HG03039 (cell line): ENCODE results near the gene GPATCH1.
A peak's percentile ranks its signal among the peaks of the same experiment; 100 is the strongest.
"Not testable (repeated sequence)": the region's sequence is repeated elsewhere in the genome, so short reads cannot be mapped to it uniquely, and the experiment has no call there.

Experiments
- ATAC-seq: cut with Tn5 transposase; IDR thresholded peaks from one replicate; pipeline ENCODE4 v1.9.1; 2021; ENCODE audit warnings: mild to moderate bottlenecking, moderate library complexity; ENCODE audit not compliant: unreplicated experiment

The GPATCH1 gene

DNA sequence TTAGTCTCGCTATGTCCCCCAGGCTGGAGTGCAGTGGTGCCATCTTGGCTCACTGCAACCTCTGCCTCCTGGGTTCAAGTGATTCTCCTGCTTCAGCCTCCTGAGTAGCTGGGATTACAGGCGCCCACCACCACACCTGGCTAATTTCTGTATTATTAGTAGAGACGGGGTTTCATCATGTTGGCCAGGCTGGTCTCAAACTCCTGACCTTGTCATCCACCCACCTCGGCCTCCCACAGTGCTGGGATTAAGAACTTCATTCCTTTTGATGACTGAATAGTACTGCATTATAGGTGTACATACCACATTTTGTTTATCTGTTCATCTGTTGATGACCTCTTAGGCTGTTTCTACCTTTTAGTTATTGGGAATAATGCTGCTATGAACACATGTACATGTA, 71.6 kb downstream of the GPATCH1 start:
- not testable (repeated sequence) for ATAC-seq

DNA sequence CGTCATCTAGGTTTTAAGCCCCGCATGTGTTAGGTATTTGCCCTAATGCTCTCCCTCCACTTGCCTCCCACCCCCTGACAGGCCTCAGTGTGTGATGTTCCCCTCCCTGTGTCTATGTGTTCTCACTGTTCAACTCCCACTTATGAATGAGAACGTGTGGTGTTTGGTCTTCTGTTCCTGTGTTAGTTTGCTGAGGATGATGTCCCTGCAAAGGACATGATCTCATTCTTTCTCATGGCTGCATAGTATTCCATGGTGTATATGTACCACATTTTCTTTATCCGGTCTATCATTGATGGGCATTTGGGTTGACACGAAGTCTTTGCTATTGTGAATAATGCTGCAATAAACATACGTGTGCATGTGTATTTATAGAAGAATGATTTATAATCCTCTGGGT, 73.3 kb downstream of the GPATCH1 start:
- not testable (repeated sequence) for ATAC-seq

DNA sequence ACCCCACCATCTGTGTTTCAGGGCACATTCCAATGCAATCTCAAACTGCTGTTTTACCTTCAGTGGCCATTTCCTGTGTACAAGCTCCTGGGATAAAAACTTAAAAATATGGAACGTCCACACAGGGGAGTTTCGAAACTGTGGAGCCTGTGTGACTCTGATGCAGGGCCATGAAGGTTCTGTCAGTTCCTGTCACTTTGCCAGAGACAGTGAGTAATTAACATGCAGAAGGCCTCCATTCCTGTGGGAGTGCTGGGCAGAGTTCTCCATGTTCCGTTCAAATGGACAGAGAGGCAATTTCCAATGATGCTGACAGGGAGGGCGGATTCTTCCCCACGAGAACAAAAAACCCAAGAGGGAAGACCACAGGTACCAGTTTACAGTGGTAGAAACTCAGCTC, 75.4 kb downstream of the GPATCH1 start:
- no peak for ATAC-seq

DNA sequence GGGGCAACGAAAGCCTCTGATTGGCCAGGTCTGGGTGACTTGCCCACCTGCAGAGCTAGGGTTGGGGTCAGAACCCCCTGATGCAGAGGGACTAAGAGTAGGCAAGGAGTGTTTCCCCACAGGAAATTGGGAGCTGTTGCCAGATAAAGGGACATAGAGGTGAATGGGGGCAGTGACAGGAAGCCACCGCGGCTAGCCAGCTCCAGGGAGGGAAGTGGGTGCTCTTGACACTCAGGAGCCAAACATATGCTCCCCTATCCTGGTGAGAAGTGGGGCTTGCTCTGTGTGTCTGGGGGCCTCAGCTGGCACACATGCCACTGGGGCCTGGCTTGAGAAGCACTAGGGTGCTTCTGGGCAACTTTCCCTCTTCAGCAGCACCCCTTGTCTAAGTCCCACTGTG, 76.9 kb downstream of the GPATCH1 start:
- ATAC-seq = no peak

DNA sequence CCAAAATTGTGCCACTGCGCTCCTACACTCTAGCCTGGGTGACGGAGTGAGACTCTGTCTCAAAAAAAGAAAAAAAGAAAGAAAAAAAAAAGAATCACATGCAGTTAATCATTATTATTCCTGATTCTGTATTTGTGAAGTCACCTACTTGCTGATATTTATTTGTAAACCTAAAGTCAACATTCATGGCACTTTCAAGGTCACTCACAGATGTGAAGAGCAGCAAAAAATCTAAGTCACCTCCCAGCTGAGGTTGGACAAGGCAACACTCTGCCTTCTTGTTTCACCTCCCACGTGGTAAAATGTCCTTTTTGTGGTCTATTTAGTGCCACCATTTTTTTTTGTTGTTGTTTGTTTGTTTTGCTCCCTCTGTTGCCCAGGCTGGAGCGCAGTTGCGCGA, 77.4 kb downstream of the GPATCH1 start:
- ATAC-seq = no peak

DNA sequence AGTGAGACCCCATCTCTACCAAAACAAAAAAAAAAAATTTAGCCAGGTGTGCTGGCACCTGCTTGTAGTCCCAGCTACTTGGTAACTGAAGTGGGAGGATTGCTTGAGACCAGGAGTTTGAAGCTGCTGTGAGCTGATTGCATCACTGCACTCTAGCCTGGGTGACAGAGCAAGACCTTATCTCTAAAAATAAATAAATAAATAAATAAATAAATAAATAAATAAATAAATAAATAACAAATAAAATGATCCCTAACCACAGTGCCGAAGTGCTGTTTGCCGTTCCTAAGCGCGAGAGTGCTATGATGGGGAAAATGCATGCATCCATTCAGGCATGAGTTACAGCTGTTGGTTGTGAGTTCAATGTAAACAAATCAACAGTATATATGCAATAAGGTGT, 78.2 kb downstream of the GPATCH1 start:
- ATAC-seq = no peak

DNA sequence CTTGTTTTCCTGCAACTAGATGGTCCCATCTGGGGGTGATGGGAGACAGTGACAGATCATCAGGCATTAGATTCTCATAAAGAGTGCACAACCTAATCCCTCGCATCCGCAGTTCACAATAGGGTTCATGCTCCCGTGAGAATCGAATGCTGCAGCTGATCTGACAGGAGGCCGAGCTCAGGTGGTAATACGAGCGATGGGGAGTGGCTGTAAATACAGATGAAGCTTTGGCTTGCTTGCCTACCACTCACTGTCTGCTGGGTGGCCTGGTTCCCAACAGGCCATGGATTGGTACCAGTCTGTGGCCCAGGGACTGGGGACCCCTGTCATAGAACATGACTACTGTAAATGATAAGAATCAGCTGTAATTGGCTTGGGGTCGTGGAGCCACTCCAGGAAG, 78.9 kb downstream of the GPATCH1 start:
- no peak for ATAC-seq

DNA sequence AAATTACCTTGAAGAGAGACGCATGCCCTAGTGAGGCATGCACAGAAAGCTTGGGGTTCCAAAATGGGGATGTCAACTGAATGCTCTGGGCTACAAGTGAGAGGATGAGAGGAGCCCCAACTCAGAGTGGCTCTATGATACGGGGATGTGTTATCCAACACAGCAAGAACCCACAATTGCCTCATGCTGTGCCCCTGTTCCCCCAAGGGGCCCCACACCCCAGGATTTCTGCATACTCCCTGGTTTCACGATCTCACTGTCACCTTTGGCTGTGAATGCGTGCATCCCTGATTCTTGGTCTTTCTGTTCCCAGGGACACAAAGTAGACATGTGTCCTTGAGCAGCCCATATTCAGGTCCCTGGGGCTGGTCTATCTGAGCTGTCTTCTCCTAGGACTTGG, 80.2 kb downstream of the GPATCH1 start:
- ATAC-seq = no peak

DNA sequence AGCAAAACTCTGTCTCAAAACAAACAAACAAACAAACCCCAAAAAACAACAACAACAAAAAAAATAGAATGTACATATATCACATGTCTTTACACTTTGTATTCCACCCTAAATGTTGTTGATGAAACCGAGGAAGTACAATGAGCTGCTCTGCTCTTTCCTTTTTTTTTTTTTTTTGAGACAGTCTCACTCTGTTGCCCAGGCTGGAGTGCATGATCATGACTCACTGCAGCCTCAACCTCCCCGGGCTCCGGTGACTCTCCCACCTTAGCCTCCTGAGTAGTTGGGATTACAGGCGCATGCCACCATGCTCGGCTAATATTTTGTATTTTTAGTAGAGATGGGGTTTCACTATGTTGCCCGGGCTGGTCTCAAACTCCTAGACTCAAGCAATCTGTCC, 82.5 kb downstream of the GPATCH1 start:
- ATAC-seq = no peak

DNA sequence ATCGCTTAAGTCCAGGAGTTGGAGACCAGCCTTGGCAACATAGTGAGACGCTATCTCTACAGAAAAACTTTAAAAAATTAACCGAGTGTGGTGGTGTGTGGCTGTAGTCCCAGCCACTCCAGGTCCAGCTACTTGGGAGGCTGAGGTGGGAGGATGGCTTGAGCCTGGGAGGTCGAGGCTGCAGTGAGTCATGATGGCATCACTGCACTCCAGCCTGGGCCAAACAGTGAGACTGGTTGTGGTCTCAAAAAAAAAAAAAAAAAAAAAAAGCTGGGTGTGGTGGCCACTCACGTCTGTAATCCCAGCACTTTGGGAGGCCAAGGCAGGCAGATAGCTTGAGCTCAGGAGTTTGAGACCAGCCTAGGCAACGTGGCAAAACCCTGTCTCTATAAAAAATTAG, 85.1 kb downstream of the GPATCH1 start:
- not testable (repeated sequence) for ATAC-seq

DNA sequence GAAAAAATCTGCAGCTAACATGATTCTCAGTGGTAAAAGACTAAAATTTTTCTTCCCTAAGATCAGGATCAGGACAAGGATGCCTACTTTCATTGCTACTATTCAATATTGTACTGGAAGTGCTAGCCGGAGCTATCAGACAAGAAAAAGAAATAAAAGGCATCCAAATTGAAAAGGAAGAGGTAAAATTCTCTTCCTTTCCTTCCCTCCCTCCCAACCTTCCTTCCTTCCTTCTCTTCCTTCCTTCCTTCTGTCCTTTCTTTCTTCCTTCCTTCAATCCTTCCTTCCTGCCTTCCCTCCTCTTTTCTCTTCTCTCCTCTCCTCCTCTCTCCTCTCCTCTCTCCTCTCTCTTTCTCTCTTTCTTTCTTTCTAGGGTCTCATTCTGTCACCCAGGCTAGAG, 86.5 kb downstream of the GPATCH1 start:
- no peak for ATAC-seq

DNA sequence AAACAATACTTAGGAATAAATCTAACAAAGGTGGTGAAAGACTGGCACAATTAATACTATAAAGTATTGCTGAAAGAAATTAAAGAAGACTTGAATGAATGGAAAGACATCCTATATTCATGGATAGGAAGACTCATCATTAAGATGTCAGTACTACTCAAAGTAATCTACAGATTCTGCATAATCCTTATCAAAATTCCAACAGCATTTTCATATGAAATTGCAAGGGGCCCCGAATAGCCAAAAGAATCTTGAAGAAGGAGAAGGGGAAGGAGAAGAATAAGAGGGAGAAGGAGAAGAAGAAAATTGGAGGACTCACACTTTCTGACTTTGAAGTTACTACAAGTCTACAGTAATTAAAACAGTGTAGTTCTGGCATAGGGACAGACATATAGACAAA, 87.5 kb downstream of the GPATCH1 start:
- no peak for ATAC-seq

DNA sequence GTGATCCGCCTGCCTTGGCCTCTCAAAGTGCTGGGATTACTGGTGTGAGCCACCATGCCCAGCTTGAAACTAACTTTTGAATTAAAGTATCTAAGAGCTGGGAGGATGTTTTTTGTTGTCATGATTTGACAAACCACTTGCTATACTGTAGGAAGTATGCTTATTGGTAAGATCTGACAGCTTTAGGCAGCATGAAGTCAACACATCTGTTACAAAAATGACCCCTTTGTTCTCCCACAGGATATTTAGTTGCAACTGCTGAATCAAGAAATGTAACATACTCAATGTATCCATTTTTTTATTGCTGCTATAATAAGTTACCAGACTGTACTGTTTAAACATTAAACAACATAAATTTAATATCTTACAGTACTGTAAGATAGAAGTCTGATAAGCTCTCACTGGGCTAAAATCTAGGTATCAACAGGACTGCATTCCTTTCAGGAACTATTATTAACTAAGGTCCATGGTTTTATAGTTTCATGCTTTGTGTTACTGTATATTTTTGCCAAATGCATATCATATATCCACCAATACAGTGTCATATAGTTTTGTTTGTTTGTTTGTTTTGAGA, 90.3 kb downstream of the GPATCH1 start:
- no peak for ATAC-seq

DNA sequence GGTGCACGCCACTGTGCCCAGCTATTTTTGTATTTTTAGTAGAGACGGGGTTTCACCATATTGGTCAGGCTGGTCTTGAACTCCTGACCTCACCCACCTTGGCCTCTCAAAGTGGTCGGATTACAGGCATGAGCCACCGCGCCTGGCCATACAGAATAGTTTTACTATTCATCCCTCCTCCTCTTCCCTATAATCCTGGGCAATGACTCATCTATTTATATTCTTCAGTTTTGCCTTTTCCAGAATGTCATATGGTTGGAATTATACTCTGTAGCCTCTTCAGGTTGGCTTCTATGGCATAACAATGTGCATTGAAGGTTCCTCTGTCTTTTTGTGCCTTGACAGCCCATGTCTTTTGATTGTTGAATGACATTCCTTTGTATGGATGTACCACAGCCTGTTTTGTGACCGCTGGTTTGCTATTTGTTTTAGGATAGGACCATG, 91.0 kb downstream of the GPATCH1 start:
- ATAC-seq = no peak

DNA sequence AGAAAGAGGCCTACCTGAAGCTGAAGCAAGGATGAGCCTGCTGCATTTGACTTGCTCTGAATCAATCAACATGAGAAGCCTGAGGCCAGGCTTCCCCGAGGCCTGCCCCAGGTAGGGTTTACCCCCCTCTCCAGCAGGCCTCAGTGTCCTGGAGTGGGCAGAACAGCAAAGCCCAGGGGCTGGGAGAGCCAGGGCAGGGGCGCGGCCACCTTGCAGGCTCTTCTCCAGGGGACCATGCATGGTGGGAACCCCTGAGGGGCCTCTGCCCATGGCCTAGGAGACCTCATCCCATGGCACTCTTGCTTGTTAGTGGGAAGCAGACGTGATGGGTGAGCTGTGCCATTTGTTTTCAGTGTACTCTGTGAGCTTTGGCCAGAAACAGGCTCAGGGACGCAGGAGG, 93.2 kb downstream of the GPATCH1 start:
- ATAC-seq = no peak

DNA sequence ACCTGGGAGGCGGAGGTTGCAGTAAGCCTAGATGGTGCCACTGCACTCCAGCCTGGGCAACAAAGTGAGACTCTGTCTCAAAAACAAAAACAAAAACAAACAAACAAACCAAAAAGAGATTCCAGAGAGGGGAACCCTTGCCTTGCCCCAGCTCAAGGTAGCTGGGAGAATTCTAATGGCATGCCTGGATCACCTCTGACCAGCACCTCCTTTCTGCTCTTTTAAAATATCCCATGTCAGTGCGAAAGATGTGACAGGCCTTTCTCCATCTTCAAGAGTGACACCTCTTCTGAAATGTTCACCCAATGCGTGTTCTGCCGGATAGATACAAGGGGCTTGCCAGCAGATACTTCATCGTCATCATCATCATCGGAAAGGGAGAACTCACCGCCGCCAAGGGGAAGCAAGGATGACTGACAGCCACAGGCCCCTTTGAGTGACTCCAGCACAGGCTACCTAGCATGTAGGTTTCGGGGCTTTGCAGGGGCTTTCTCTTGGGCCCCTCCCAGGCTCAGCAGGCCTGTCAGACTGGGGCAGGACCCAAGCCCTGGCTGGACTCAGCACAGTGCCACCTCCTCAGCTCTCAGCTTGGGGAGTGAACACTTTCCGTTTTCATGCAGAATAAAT, 94.3 kb downstream of the GPATCH1 start:
- ATAC-seq = no peak

DNA sequence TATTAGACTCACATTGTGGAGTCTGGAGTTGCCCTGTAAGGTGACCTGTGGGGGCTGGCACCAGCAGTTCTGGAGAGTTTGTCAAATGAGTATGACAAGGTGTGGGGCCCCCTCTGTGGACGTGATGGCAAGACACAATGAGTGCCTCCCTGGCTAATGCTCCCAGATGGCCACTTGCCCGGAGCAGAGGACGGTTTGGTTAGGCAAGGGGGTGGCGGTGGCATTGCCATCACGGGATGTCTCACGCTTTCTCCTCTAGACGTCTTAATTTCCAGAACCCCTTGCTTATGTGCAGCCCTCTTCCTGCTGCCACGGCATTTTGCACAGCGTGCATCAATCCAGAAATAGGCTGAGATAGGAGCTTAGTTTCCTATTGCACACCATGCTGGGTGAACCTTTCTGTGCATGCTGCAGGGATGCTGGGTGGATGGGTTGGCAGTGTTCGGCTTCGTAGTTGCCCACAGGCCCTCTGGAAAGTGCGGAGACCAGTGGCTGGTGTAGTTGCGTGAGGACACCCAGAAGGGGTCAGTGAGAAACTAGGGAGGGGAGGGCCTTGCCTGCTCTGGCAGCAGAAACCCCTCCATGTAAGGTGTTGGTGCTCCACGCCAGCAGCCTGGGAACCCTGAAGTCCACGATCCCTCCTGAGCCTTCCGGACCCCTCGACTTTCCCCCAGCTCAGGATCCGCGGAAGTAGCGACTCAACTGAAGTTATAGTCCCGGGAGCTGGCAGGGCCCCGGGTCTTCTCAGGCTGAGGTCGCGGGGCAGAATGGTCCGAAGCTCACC, 95.1 kb downstream of the GPATCH1 start:
- ATAC-seq = no peak

DNA sequence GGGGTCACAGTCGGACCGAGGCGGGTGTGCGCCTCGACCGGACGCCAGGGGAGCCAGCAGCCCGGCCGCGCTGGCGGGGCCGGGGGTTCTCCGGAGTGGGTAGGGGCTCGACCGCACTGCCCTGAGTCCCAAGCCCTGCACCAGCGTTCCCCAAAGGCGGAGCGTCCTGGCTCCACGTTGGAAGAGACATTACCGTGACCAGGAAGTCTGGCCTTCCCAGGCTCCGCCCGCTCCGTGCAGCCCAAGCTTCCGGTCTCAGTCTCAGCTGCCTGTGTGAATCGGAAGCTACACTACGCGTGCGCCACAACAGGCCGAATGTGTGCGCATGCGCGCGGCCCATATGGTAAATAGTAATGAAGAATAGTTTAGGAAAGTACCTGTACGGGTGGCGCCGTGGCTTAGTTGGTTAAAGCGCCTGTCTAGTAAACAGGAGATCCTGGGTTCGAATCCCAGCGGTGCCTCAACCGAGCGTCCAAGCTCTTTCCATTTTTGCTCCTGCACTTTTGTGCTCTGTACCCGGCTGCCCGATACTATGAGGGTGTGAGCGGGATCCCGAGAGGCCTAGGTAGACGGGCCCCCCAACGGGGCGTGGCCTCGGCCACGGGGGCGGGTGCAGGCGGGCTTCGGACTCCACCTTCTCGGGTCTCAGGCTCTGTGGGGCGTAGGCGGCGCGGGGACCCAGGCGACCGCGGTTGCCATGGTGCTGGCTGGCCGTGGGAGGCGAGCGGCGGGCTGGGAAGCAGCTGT, 95.9 kb downstream of the GPATCH1 start:
- peak; percentile 77 for ATAC-seq

DNA sequence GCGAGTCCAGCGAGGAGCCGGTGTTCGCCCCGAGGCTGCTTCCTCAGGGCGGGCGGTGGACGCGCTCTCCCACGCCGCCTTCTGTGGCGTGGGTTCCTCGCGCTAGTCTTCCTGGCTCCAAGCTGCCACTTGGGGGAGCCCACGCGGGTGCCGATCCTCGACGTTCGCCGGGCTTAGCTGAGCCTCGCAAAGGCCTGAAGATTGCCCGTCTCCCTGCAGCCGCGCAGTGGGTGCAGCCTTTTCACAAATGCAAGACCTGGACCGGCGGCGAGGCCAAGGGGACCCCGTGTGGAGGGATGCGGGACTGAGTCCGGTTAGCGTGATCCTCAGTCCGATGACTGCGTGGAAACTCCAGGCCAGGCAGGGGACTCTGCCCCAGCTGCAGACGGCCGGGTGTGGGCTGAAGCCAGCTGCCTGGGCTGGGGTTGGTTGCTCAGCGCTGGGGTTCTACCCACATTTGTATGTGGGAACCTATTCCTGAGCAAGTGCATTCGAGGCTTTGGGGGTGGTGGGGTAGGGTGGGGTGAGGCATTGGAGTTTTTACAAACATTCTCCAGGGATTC, 96.5 kb downstream of the GPATCH1 start:
- peak; percentile 19 for ATAC-seq
